RWPE2 (cell line): ENCODE results near the gene TBC1D1.

Experiments used
- ATAC-seq: fragments of 200-7000 bp; cut with Tn5 transposase; 3 replicates; pipeline ENCODE4 v1.9.1; 2021; ENCODE audit warnings: low read depth
- DNase-seq: peaks from one replicate; pipeline ENCODE4 v3.0.0-alpha.2; 2020; ENCODE audit warnings: low spot score
- H3K27ac ChIP-seq: fragments of 450-650 bp; 2 replicates; pipeline ENCODE4 v1.5.1; 2017; ENCODE audit warnings: mild to moderate bottlenecking; ENCODE audit not compliant: poor library complexity, severe bottlenecking
- H3K27me3 ChIP-seq: fragments of 250-450 bp; sonication (Bioruptor Pico); 2 replicates; pipeline ENCODE4 v1.5.1; 2021; ENCODE audit warnings: mild to moderate bottlenecking, moderate library complexity; ENCODE audit not compliant: insufficient read depth, poor library complexity, severe bottlenecking
- H3K36me3 ChIP-seq: fragments of 250-450 bp; sonication (Bioruptor Pico); 2 replicates; pipeline ENCODE4 v1.5.1; 2020; ENCODE audit warnings: low read depth, mild to moderate bottlenecking, moderate library complexity
- H3K4me1 ChIP-seq: fragments of 250-450 bp; sonication (Bioruptor Pico); 2 replicates; pipeline ENCODE4 v1.5.1; 2021; ENCODE audit warnings: mild to moderate bottlenecking, moderate library complexity; ENCODE audit not compliant: insufficient read depth, poor library complexity, severe bottlenecking
- H3K4me3 ChIP-seq: fragments of 250-450 bp; sonication (Bioruptor Pico); 2 replicates; pipeline ENCODE4 v1.5.1; 2021; ENCODE audit warnings: mild to moderate bottlenecking, moderate library complexity; ENCODE audit not compliant: severe bottlenecking
- H3K9me3 ChIP-seq: fragments of 250-450 bp; sonication (Bioruptor Pico); 2 replicates; pipeline ENCODE4 v1.5.1; 2021; ENCODE audit warnings: mild to moderate bottlenecking, moderate library complexity; ENCODE audit not compliant: severe bottlenecking
- CTCF ChIP-seq: fragments of 450-650 bp; IDR thresholded peaks from one replicate; pipeline ENCODE4 v1.5.1; 2017; ENCODE audit warnings: mild to moderate bottlenecking, moderate library complexity; ENCODE audit not compliant: poor library complexity, severe bottlenecking

The TBC1D1 gene

GRCh38 chr4:38030023-38030422, 139.1 kb downstream of the TBC1D1 start:
- H3K27ac ChIP-seq: peak overlapping the region; percentile 75
- ATAC-seq (peak; percentile 91), DNase-seq (no peak)
- H3K4me1 ChIP-seq: no peaks in the 10 kb centered on the region
- H3K4me3 ChIP-seq: no peak overlapping the region
- H3K9me3 ChIP-seq: no peaks in the 10 kb centered on the region
- peaks cover 24% of the 10 kb centered on the region for H3K36me3 ChIP-seq
- H3K27me3 ChIP-seq: no peaks in the 10 kb centered on the region
- TF ChIP-seq CTCF: no peak

- TF ChIP-seq CTCF: peak; percentile 82
- DNase-seq: no peak
- ATAC-seq: no peak
- Histone ChIP-seq H3K27ac (no peak overlapping the region), H3K4me3 (no peak overlapping the region), H3K36me3 (0 out of 2 replicates have a peak, but pooled peaks cover 7% of the 10 kb centered on the region), H3K4me1 (no peaks in the 10 kb centered on the region), H3K9me3 (no peaks in the 10 kb centered on the region), H3K27me3 (no peaks in the 10 kb centered on the region)
These were observed 144.3 kb downstream of the TBC1D1 start for GRCh38 chr4:38034986-38035882.

- Histone ChIP-seq H3K27ac (no peak overlapping the region), H3K27me3 (no peaks in the 10 kb centered on the region), H3K4me3 (no peak overlapping the region), H3K9me3 (no peaks in the 10 kb centered on the region), H3K36me3 (0 out of 2 replicates have a peak, but pooled peaks cover 3% of the 10 kb centered on the region), H3K4me1 (no peaks in the 10 kb centered on the region)
- no peak for DNase-seq
- no peak for ATAC-seq
- no peak for TF ChIP-seq CTCF
These were observed 145.7 kb downstream of the TBC1D1 start for GRCh38 chr4:38036548-38036947.

GRCh38 chr4:38037612-38038011, 146.7 kb downstream of the TBC1D1 start:
- H3K9me3 ChIP-seq: no peaks in the 10 kb centered on the region
- DNase-seq (no peak), ATAC-seq (no peak)
- no peaks in the 10 kb centered on the region for H3K4me1 ChIP-seq
- H3K36me3 ChIP-seq: 0 out of 2 replicates have a peak, but pooled peaks cover 2% of the 10 kb centered on the region
- H3K27me3 ChIP-seq: no peaks in the 10 kb centered on the region
- H3K4me3 ChIP-seq: no peak overlapping the region
- H3K27ac ChIP-seq: no peak overlapping the region
- TF ChIP-seq CTCF: no peak

GRCh38 chr4:38040619-38041018, 149.7 kb downstream of the TBC1D1 start:
- Histone ChIP-seq H3K9me3 (no peaks in the 10 kb centered on the region), H3K36me3 (peaks cover 7% of the 10 kb centered on the region; the same call in 1 of the 2 replicates), H3K4me3 (no peak overlapping the region), H3K27ac (no peak overlapping the region), H3K4me1 (no peaks in the 10 kb centered on the region), H3K27me3 (no peaks in the 10 kb centered on the region)
- ATAC-seq (peak; percentile 56; the same call in 2 of the 3 replicates), DNase-seq (no peak)
- no peak for TF ChIP-seq CTCF
